ENCODE data around the gene BICDL2.

BICDL2 gene

DNA sequence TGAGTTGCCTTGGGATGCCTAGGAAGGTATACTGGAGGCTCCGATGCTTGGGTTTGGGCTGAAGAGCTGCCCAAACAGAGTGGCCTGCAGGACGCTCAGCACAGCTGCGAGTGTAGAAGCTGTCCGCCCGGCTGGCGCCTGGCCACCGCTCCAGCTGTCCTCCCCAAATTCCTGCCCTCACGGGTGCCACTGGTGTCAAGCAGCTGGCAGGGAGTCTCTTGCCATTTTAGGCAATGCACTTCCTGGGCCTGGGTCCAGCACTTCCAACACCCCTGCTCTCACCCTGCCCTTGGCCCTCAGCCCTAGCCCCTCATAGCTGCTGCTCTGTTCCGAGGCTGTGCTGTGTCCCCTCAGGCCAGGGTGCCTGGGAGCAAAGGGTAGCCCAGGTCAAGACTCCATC is 51.3 kb downstream of the BICDL2 start:
- no peak for DNase-seq (ENCODE audit: low read depth, low spot score)

DNA sequence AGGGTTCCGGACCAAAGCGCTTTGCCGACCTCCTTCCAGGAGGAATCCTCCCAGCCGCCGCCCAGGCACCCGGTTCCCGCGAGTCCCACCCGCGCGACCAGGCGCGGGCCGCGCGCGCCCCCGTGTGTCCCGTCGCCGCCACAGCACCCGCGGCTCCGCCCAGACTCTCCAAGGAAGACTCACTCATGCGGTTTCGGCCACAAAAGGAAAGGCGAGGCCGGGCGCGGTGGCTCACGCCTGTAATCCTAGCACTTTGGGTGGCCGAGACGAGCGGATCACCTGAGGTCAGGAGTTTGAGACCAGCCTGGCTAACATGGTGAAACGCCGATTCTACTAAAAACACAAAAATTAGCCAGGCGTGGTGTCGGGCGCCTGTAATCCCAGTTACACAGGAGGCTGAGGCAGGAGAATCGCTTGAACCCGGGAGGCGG is 53.0 kb downstream of the BICDL2 start:
- peak; percentile 96 for DNase-seq (ENCODE audit: low read depth, low spot score)

DNA sequence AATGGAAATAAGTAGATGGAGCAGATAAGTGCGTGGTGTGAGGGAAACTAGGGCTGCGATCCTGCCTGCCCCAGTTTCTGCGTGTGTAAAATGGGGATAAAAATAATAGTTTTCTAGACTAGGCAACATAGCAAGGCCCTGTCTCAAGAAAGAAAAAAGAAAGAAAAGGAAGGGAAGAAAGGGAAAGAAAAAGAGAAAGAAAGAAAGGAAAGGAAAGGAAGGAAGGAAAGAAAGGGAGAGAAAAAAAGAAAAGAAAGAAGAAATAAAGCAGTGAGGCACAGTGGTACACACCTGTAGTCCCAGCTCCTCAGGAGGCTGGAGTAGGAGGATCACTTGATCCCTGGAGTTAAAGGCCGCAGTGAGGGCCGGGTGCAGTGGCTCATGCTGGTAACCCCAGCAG is 54.3 kb downstream of the BICDL2 start:
- no peak for DNase-seq (ENCODE audit: low read depth, low spot score)

DNA sequence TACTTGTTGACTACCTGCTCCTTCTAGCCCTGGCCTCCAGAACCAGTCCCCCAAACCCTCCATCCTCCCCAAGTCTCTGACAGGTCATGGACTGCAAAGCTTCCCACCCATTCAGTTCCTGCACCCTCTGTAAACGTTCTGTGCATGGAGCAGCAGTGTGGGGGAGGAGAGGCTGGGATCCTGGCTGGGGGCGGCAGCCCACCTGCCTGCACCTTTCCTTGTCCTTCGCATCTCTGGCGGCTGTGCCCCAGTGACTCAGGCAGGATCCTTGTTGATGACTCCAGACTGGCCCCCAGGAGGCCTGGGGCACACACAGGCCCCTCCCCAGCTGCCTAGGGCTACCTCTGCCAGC is 54.9 kb downstream of the BICDL2 start:
- DNase-seq (ENCODE audit: low read depth, low spot score): peak; percentile 74

DNA sequence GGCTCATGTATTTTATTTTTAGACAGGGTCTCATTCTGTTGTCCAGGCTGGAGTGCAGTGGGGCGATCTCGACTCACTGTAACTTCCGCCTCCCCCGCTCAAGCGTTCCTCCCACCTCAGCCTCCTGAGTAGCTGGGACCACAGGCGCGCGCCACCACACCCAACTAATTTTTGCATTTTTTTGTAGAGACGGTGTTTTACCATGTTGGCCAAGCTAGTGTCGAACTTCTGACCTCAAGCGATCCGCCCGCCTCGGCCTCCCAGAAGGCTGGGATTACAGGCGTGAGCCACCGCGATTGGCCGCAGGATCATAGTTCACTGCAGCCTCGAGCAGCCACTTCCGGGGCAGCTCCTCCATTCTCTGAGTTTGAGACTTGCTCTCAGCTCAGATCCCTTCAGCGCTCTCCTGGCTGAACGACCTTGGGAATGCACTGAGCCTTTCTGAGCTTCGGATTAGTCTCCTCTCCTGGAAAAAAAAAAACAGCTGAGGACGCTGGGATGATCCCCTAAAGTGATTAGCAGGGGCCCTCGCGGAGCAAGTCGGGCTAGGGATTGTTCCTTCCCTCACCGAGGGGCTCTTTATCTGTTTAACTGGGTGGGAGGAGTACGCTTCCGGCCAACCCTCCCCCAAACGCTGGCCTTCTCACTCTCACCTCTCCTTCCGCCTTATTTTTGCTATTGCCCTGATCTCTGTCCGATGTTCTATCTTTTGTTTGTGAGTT is 55.4 kb downstream of the BICDL2 start:
- DNase-seq (ENCODE audit: low read depth, low spot score): peak; percentile 85

DNA sequence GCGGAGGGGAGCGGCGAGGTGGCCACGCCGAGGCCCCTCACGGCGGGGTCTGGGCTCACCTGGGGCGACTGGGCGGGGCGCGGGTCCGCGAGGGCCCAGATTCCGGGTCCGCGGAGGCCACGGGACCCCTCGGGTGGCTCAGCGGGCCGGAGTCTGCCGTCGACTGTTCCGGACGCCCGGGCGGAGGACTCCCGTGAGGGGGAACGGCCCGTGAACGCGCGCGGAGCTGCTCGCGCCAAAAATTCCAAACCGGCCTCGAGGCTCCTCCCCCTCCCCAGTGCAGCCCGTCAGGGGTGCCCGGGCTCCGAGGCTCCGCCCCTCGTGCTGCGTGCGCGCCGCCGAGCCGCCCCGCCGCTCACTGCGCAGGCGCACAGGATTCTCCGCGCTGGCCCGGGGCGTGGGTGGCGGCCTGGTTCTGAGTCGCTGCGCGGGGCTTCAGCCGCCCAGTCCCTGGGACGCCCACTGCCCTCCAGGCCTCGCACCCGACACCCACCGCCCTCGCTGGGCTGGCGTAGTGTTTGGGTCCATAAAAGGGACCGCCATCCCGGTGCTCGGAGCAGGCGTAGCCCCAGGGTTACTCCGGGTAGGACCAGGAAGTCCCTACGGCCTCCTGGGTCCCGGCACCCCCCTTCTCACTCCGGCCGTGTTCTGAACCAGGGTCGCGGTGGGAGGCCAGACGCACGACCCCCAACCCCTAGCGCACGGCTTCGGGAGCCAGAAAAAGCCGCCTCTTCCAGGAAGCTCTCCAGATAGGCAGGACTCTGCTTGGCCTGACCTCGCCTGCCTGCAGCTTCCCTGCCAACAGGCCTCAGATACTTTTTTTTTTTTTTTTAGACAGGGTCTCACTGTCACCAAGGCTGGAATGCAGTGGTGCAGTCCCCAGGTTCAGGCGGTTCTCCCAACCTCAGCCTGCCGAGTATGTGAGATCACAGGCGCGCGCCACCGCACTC is 56.2 kb downstream of the BICDL2 start, which contains the start of gene PKMYT1:
Gene PKMYT1 (minus strand): TSS at position 220 of the 950 bp plus-strand sequence. CDS start 789 bp downstream, outside the sequence.
- DNase-seq (ENCODE audit: low read depth, low spot score): peak; percentile 96

DNA sequence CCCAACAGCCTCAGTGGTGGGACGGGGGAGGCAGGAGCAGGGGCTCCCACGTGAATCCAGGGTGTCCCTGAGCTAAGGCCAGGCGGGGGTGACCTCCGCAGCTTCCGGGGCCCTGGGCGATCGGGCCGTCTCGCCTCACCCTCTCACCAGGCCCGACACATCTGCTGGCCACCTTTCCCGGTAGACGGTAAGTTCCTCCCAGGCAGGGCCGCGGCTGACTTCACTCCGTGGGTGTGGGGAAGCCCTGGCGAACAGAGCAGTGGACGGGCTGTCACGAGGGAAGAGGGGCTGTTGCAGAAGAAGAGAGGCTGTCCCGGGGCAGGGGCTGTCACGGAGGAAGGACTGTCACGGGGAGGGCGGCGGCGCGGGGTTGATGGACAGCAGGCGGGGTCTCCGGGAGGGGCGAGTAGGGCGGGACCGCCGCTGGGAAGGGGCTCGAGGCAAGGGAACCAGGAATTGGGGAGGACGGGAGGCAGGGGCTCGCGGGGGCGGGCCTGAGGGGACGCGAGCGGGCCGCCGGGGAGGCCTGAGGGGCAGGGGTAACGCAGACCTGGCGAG is 57.0 kb downstream of the BICDL2 start:
- peak; percentile 34 for DNase-seq (ENCODE audit: low read depth, low spot score)

Data from ELF-1 (cell line).